ENCODE results near the gene FOSL2.

The FOSL2 gene

GRCh38 chr2:28403370-28403956 is 10.8 kb downstream of the FOSL2 start:
- H3K4me1 Mint-ChIP-seq, result peaks cover 39% of the 10 kb centered on the region

GRCh38 chr2:28404086-28404485 is 11.4 kb downstream of the FOSL2 start:
- Mint-ChIP-seq H3K4me3 (no peak overlapping the region), H3K27ac (no peak overlapping the region), H3K4me1 (peaks cover 34% of the 10 kb centered on the region), H3K9me3 (no peaks in the 10 kb centered on the region), H3K36me3 (ENCODE audit: low read depth) (peaks cover 7% of the 10 kb centered on the region), H3K27me3 (ENCODE audit: low read depth, poor library complexity) (peaks cover 5% of the 10 kb centered on the region)
- no peak for TF ChIP-seq CTCF (IDR thresholded peaks at IDR 0.05)
- DNase-seq, result no peak

More at GRCh38 chr2:28403370-28403956, 10.8 kb downstream of the FOSL2 start:
- no peak for TF ChIP-seq CTCF (IDR thresholded peaks at IDR 0.05)
- H3K27me3 Mint-ChIP-seq (ENCODE audit: low read depth, poor library complexity), result peaks cover 5% of the 10 kb centered on the region
- no peak for DNase-seq
- H3K4me3 Mint-ChIP-seq, result no peak overlapping the region
- peak overlapping the region; percentile 32 for H3K27ac Mint-ChIP-seq
- H3K36me3 Mint-ChIP-seq (ENCODE audit: low read depth), result peaks cover under 1% of the 10 kb centered on the region
- no peaks in the 10 kb centered on the region for H3K9me3 Mint-ChIP-seq

GRCh38 chr2:28405537-28405936 is 12.9 kb downstream of the FOSL2 start:
- Mint-ChIP-seq H3K27me3 (ENCODE audit: low read depth, poor library complexity) (peaks cover 8% of the 10 kb centered on the region), H3K4me3 (no peak overlapping the region), H3K4me1 (peaks cover 22% of the 10 kb centered on the region), H3K36me3 (ENCODE audit: low read depth) (peaks cover 8% of the 10 kb centered on the region), H3K9me3 (no peaks in the 10 kb centered on the region), H3K27ac (no peak overlapping the region)
- no peak for DNase-seq
- TF ChIP-seq CTCF (IDR thresholded peaks at IDR 0.05), result no peak

- Mint-ChIP-seq H3K4me3 (no peak overlapping the region), H3K27me3 (ENCODE audit: low read depth, poor library complexity) (peaks cover 5% of the 10 kb centered on the region), H3K4me1 (peaks cover 20% of the 10 kb centered on the region), H3K27ac (no peak overlapping the region), H3K9me3 (no peaks in the 10 kb centered on the region), H3K36me3 (ENCODE audit: low read depth) (peaks cover 10% of the 10 kb centered on the region)
- TF ChIP-seq CTCF (IDR thresholded peaks at IDR 0.05), result no peak
- no peak for DNase-seq
These were observed 13.8 kb downstream of the FOSL2 start for GRCh38 chr2:28406276-28407096.

- peaks cover 3% of the 10 kb centered on the region for H3K27me3 Mint-ChIP-seq (ENCODE audit: low read depth, poor library complexity)
- H3K4me3 Mint-ChIP-seq, result no peak overlapping the region
- DNase-seq, result no peak
- H3K27ac Mint-ChIP-seq, result peak overlapping the region; percentile 29
- peaks cover 12% of the 10 kb centered on the region for H3K4me1 Mint-ChIP-seq
- H3K9me3 Mint-ChIP-seq, result no peaks in the 10 kb centered on the region
- TF ChIP-seq CTCF (IDR thresholded peaks at IDR 0.05), result no peak
- H3K36me3 Mint-ChIP-seq (ENCODE audit: low read depth), result peaks cover 10% of the 10 kb centered on the region
These were observed 14.7 kb downstream of the FOSL2 start for GRCh38 chr2:28407131-28407975.
